Caco-2 (cell line): ENCODE measurements around the gene ZNF764. TPM values are rescaled to one million over a fixed set of nuclear protein-coding genes. Genes with fewer than 3 reads are reported as not detected.

Source experiments
- BruUV-seq: library from RNA; stranded (reverse); fragments of 400-500 nt; replicated peaks from 2 replicates; lab custom pipeline; 2021; lab: Mats Ljungman, UMichigan
- CTCF ChIA-PET: fragments of 300-600 bp; sonication (Branson Sonifier 250); formaldehyde crosslinking; loops from one replicate; lab custom pipeline; 2022; ENCODE audit warnings: antibody characterized with exemption; lab: Charles Lee
- POLR2A ChIA-PET: fragments of 300-600 bp; sonication (Branson Sonifier 250); formaldehyde crosslinking; loops from one replicate; lab custom pipeline; 2022; ENCODE audit warnings: antibody characterized with exemption; lab: Charles Lee
- DNase-seq, 2 experiments: peaks; one replicate each; pipeline versions ENCODE4 v3.0.0 to v3.0.0-alpha.2; 2020 to 2022
- H3K27me3 ChIP-seq: replicated peaks from 2 replicates; pipeline ENCODE4 v1.6.0; 2011; ENCODE audit warnings: low read length; ENCODE audit not compliant: control insufficient read depth, insufficient read depth
- H3K36me3 ChIP-seq: 2 replicates; pipeline ENCODE4 v1.5.1; 2011; ENCODE audit warnings: low read length; ENCODE audit not compliant: control insufficient read depth, insufficient read depth
- H3K4me1 ChIP-seq: fragments of 250-450 bp; sonication (Bioruptor Pico); 2 replicates; pipeline ENCODE4 v1.5.1; 2020; ENCODE audit warnings: mild to moderate bottlenecking
- H3K4me3 ChIP-seq: 2 replicates; pipeline ENCODE4 v1.5.1; 2011; ENCODE audit warnings: low read depth, mild to moderate bottlenecking, control low read depth, low read length
- H3K9me3 ChIP-seq: fragments of 250-450 bp; sonication (Bioruptor Pico); 2 replicates; pipeline ENCODE4 v1.5.1; 2020; ENCODE audit warnings: mild to moderate bottlenecking, moderate library complexity
- H3K27ac Mint-ChIP-seq: one replicate; pipeline ENCODE4 v1.8.0; 2022; ENCODE audit warnings: mixed read lengths; ENCODE audit not compliant: unreplicated experiment
- H3K27me3 Mint-ChIP-seq: one replicate; pipeline ENCODE4 v1.8.0; 2022; ENCODE audit warnings: mixed read lengths; ENCODE audit not compliant: insufficient read depth, unreplicated experiment
- H3K36me3 Mint-ChIP-seq: one replicate; pipeline ENCODE4 v1.8.0; 2022; ENCODE audit warnings: mild to moderate bottlenecking, mixed read lengths; ENCODE audit not compliant: insufficient read depth, unreplicated experiment
- H3K4me1 Mint-ChIP-seq: one replicate; pipeline ENCODE4 v1.8.0; 2022; ENCODE audit warnings: low read depth, mixed read lengths; ENCODE audit not compliant: unreplicated experiment
- H3K4me3 Mint-ChIP-seq: one replicate; pipeline ENCODE4 v1.8.0; 2022; ENCODE audit warnings: mild to moderate bottlenecking, moderate library complexity, mixed read lengths; ENCODE audit not compliant: unreplicated experiment
- H3K9me3 Mint-ChIP-seq: one replicate; pipeline ENCODE4 v1.8.0; 2022; ENCODE audit warnings: mixed read lengths; ENCODE audit not compliant: unreplicated experiment
- CTCF ChIP-seq, 2 experiments: fragments of 200-600 bp in 1 of 2; IDR thresholded peaks; 1 replicate in 1 of 2; 2 replicates in 1 of 2; pipeline versions ENCODE4 v1.5.1 to v1.8.0; 2011 to 2022; ENCODE audit warnings: antibody characterized with exemption in 1 of 2, control low read depth in 1 of 2, inconsistent platforms in 1 of 2, low read depth in 1 of 2, low read length in 1 of 2, mild to moderate bottlenecking in 1 of 2, moderate library complexity in 1 of 2; ENCODE audit not compliant: insufficient read depth in 1 of 2, severe bottlenecking in 1 of 2, unreplicated experiment in 1 of 2
- intact Hi-C: fragments of 100-400 bp; cut with micrococcal nuclease; formaldehyde crosslinking; loops from one replicate; pipeline ENCODE4 v1.10.0; 2022; ENCODE audit not compliant: unreplicated experiment
- total RNA-seq: library from RNA; stranded (reverse); gene quantifications from 2 replicates; pipeline ENCODE4 v1.2.3, GENCODE V29; 2022

Gene ZNF764
- total RNA-seq, 1 experiment from 2014 or later = 8.5 TPM

GRCh38 chr16:30601966-30602365, 43.8 kb upstream of the ZNF764 start:
- no peak for DNase-seq
- no peaks in the 10 kb centered on the region for H3K27me3 ChIP-seq
- no peak overlapping the region for H3K4me3 ChIP-seq
- Mint-ChIP-seq H3K9me3 (peaks cover 12% of the 10 kb centered on the region), H3K27me3 (no peaks in the 10 kb centered on the region), H3K4me3 (no peak overlapping the region), H3K27ac (no peak overlapping the region), H3K4me1 (no peaks in the 10 kb centered on the region), H3K36me3 (peaks cover 36% of the 10 kb centered on the region)
- H3K4me1 ChIP-seq = no peaks in the 10 kb centered on the region
- CTCF ChIA-PET = interaction anchor here (0.7 to 1.0 kb wide), 2 partner anchors 92 to 172 kb away, joined by 5 read pairs; partner anchors contain the start of gene DCTPP1
- H3K9me3 ChIP-seq = no peaks in the 10 kb centered on the region
- TF ChIP-seq CTCF (IDR thresholded peaks at IDR 0.05; ENCODE audit: insufficient read depth in 1 of 2, low read depth in 1 of 2, low read length in 1 of 2, severe bottlenecking in 1 of 2, unreplicated experiment in 1 of 2) = no peak
- no TSS peak for BruUV-seq
- POLR2A ChIA-PET = interaction anchor here (0.6 kb wide), 1 partner anchor 9 kb away, joined by 3 read pairs; no protein-coding TSS in a partner anchor
- intact Hi-C loops = no loop called here
- no peaks in the 10 kb centered on the region for H3K36me3 ChIP-seq

- no peaks in the 10 kb centered on the region for H3K4me1 Mint-ChIP-seq
- no peaks in the 10 kb centered on the region for H3K27me3 Mint-ChIP-seq
- no TSS peak for BruUV-seq
- intact Hi-C loops = no loop called here
- Histone ChIP-seq H3K27me3 (no peaks in the 10 kb centered on the region), H3K9me3 (no peaks in the 10 kb centered on the region), H3K36me3 (no peaks in the 10 kb centered on the region), H3K4me1 (no peaks in the 10 kb centered on the region), H3K4me3 (no peak overlapping the region)
- POLR2A ChIA-PET = interaction anchor here (0.6 kb wide), 1 partner anchor 9 kb away, joined by 4 read pairs; no protein-coding TSS in a partner anchor
- DNase-seq = no peak
- H3K27ac Mint-ChIP-seq = no peak overlapping the region
- H3K9me3 Mint-ChIP-seq = peaks cover 12% of the 10 kb centered on the region
- CTCF ChIA-PET = no interaction called here
- no peak overlapping the region for H3K4me3 Mint-ChIP-seq
- TF ChIP-seq CTCF (IDR thresholded peaks at IDR 0.05; ENCODE audit: insufficient read depth in 1 of 2, low read depth in 1 of 2, low read length in 1 of 2, severe bottlenecking in 1 of 2, unreplicated experiment in 1 of 2) = no peak
- peaks cover 28% of the 10 kb centered on the region for H3K36me3 Mint-ChIP-seq
Measured at GRCh38 chr16:30600929-30601328, 42.8 kb upstream of the ZNF764 start.

- Mint-ChIP-seq H3K27me3 (no peaks in the 10 kb centered on the region), H3K4me3 (no peak overlapping the region), H3K4me1 (no peaks in the 10 kb centered on the region), H3K36me3 (peaks cover 22% of the 10 kb centered on the region), H3K9me3 (peaks cover 12% of the 10 kb centered on the region), H3K27ac (no peak overlapping the region)
- BruUV-seq = no TSS peak
- no peak for DNase-seq
- intact Hi-C loops = no loop called here
- H3K4me3 ChIP-seq = no peak overlapping the region
- TF ChIP-seq CTCF (IDR thresholded peaks at IDR 0.05; ENCODE audit: insufficient read depth in 1 of 2, low read depth in 1 of 2, low read length in 1 of 2, severe bottlenecking in 1 of 2, unreplicated experiment in 1 of 2) = no peak
- H3K36me3 ChIP-seq = no peaks in the 10 kb centered on the region
- no peaks in the 10 kb centered on the region for H3K9me3 ChIP-seq
- CTCF ChIA-PET = no interaction called here
- POLR2A ChIA-PET = interaction anchor here (0.6 kb wide), 1 partner anchor 8 kb away, joined by 4 read pairs; no protein-coding TSS in a partner anchor
- no peaks in the 10 kb centered on the region for H3K27me3 ChIP-seq
- H3K4me1 ChIP-seq = no peaks in the 10 kb centered on the region
Measured at GRCh38 chr16:30600215-30600614, 42.0 kb upstream of the ZNF764 start.
